B cell (primary cell): Measurements from ENCODE around the gene KRT35.

Experiments
- CTCF ChIP-seq: fragments of 200-600 bp; IDR thresholded peaks from one replicate; pipeline ENCODE4 v1.8.0; 2022; ENCODE audit warnings: antibody characterized with exemption, mild to moderate bottlenecking
- EZH2 ChIP-seq: IDR thresholded peaks from 2 replicates; pipeline ENCODE4 v1.6.1; 2012; ENCODE audit warnings: borderline replicate concordance, low read depth, mild to moderate bottlenecking, moderate library complexity, low read length; ENCODE audit not compliant: insufficient read depth, poor library complexity, severe bottlenecking

GRCh38 chr17:41511716-41512115 is 30.8 kb upstream of the KRT35 start:
- TF ChIP-seq CTCF = no peak
- no peak for TF ChIP-seq EZH2
